Naive thymus-derived CD4-positive, alpha-beta T cell (primary cell): ENCODE measurements around the gene EVPL. TPM values are rescaled to one million over a fixed set of nuclear protein-coding genes. Genes with fewer than 3 reads are reported as not detected.

Source experiments
- ATAC-seq: fragments of 150-1000 bp; cut with Tn5 transposase; 2 replicates; pipeline ENCODE4 v1.10.0; 2021; ENCODE audit warnings: mild to moderate bottlenecking, moderate library complexity
- CTCF ChIA-PET: fragments of 350-600 bp; sonication (Branson Sonifier 250); formaldehyde crosslinking; loops from one replicate; lab custom pipeline; 2021; ENCODE audit warnings: antibody characterized with exemption; lab: Charles Lee
- POLR2A ChIA-PET: fragments of 350-600 bp; sonication (Branson Sonifier 250); formaldehyde crosslinking; loops from one replicate; lab custom pipeline; 2021; ENCODE audit warnings: antibody characterized with exemption, inconsistent platforms; lab: Charles Lee
- DNase-seq, 9 donors: peaks; one replicate each; pipeline versions ENCODE4 v3.0.0 to v3.0.0-alpha.2; 2020 to 2022; ENCODE audit warnings: mixed read lengths in 1 of 9
- H3K27ac ChIP-seq: one replicate; pipeline ENCODE4 v1.7.0; 2013; ENCODE audit warnings: mild to moderate bottlenecking, low read depth, low read length, moderate library complexity
- H3K27me3 ChIP-seq, 2 donors: one replicate each; pipeline ENCODE4 v1.7.0; 2013; ENCODE audit warnings: low read length in 2 of 2, mild to moderate bottlenecking in 2 of 2, moderate library complexity in 2 of 2; ENCODE audit not compliant: control insufficient read depth in 2 of 2, insufficient read depth in 2 of 2
- H3K36me3 ChIP-seq, 3 experiments: 1 replicate in 2 of 3; 2 replicates in 1 of 3; pipeline ENCODE4 v1.7.0; 2013; ENCODE audit warnings: low read length in 3 of 3, mild to moderate bottlenecking in 3 of 3, moderate library complexity in 1 of 3; ENCODE audit not compliant: insufficient read depth in 3 of 3, control insufficient read depth in 2 of 3
- H3K4me1 ChIP-seq, 2 donors: one replicate each; pipeline ENCODE4 v1.7.0; 2013; ENCODE audit warnings: low read length in 2 of 2, mild to moderate bottlenecking in 2 of 2, moderate library complexity in 1 of 2; ENCODE audit not compliant: control insufficient read depth in 2 of 2, insufficient read depth in 2 of 2
- H3K4me3 ChIP-seq: 2 replicates; pipeline ENCODE4 v1.7.0; 2013; ENCODE audit warnings: mild to moderate bottlenecking, low read length
- H3K9me3 ChIP-seq, 3 experiments: 1 replicate in 2 of 3; 2 replicates in 1 of 3; pipeline ENCODE4 v1.7.0; 2013; ENCODE audit warnings: low read length in 3 of 3; ENCODE audit not compliant: control insufficient read depth in 2 of 3
- H3K27ac Mint-ChIP-seq, 9 donors: one replicate each; pipeline ENCODE4 v1.8.0; 2020 to 2022; ENCODE audit warnings: mixed read lengths in 9 of 9, mild to moderate bottlenecking in 8 of 9, moderate library complexity in 5 of 9, inconsistent platforms in 2 of 9
- H3K27me3 Mint-ChIP-seq, 5 donors: one replicate each; pipeline ENCODE4 v1.8.0; 2021 to 2022; ENCODE audit warnings: mixed read lengths in 5 of 5, mild to moderate bottlenecking in 1 of 5
- H3K36me3 Mint-ChIP-seq, 5 donors: one replicate each; pipeline ENCODE4 v1.8.0; 2020 to 2022; ENCODE audit warnings: mixed read lengths in 5 of 5, mild to moderate bottlenecking in 3 of 5, inconsistent platforms in 1 of 5
- H3K4me1 Mint-ChIP-seq, 7 donors: one replicate each; pipeline ENCODE4 v1.8.0; 2020 to 2022; ENCODE audit warnings: mixed read lengths in 7 of 7, mild to moderate bottlenecking in 3 of 7, inconsistent platforms in 1 of 7
- H3K4me3 Mint-ChIP-seq, 10 donors: one replicate each; pipeline ENCODE4 v1.8.0; 2020 to 2022; ENCODE audit warnings: mild to moderate bottlenecking in 10 of 10, mixed read lengths in 10 of 10, moderate library complexity in 6 of 10, inconsistent platforms in 2 of 10
- H3K9me3 Mint-ChIP-seq, 11 donors: one replicate each; pipeline ENCODE4 v1.8.0; 2020 to 2022; ENCODE audit warnings: mixed read lengths in 11 of 11, mild to moderate bottlenecking in 4 of 11, inconsistent platforms in 1 of 11, moderate library complexity in 1 of 11
- intact Hi-C, 2 donors: fragments of 100-400 bp; cut with micrococcal nuclease; formaldehyde crosslinking; loops; one replicate each; pipeline ENCODE4 v1.15.1; 2023
- polyA plus RNA-seq, 2 donors: library from polyadenylated mRNA; unstranded; fragments of 300-500 nt; fragmentation: Illumina TruSeq; gene quantifications; one replicate each; pipeline ENCODE4 v1.2.3, GENCODE V29; 2021
- total RNA-seq, 6 experiments: library from RNA in 5 of 6; stranded (reverse) in 5 of 6; gene quantifications; 1 replicate in 5 of 6; 2 replicates in 1 of 6; pipeline ENCODE4 v1.2.3 and lab custom pipeline; 2021 to 2026

The EVPL gene
- total and polyA plus RNA-seq, 7 experiments from 2014 or later: 0.07 to 2.7 (median 0.36) TPM; not detected in 1

DNA sequence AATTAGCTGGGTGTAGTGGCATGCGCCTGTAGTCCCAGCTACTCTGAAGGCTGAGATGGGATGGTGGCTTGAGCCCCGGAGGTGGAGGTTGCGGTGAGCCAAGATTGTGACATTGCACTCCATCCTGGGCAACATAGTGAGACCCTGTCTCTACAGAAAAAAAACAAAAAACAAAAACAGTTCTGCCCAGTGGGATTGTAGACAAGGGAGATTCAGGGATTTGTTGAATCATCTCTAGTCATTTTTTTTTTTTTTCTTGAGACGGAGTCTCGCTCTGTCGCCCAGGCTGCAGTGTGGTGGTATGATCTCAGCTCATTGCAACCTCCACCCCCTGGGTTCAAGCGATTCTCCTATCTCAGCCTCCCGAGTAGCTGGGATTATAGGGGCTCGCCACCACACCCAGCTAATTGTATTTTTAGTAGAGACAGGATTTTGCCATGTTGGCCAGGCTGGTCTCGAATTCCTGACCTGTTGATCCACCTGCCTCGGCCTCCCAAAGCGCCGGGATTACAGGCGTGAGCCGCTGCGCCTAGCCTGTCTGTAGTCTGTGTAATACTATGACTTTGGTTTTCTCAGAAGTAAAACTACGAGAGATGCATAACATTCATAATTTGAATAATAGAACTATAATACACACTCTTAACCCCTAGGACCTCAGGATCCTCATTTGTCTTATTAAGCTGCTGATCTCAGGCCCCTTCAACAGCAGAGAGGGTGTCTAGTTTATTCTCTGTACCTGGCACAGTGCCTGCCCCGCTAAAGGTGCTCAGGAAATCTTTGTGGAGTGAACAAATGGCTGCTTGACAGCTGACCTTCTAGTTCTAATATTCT lies 46.7 kb downstream of the EVPL start:
- Histone ChIP-seq H3K4me1 (peaks cover 5 to 6% of the 10 kb centered on the region in 2 donors), H3K36me3 (peaks cover 0 to 7% (median 0%) of the 10 kb centered on the region in 3 experiments), H3K27me3 (no peaks in the 10 kb centered on the region), H3K27ac (peak overlapping the region; percentile 100), H3K9me3 (no peaks in the 10 kb centered on the region), H3K4me3 (peak overlapping the region; percentile 89)
- POLR2A ChIA-PET: interaction anchor here (0.6 to 1.9 kb wide), 21 partner anchors 17 to 1630 kb away, joined by 3 to 10 read pairs (median 4); partner anchors contain the start of genes FBF1, MRPL38, PRPSAP1 and SPHK1
- intact Hi-C loops: no loop called here
- peak overlapping the region; percentile 91 to 99 (median 98) for H3K4me3 Mint-ChIP-seq
- H3K27me3 Mint-ChIP-seq: no peaks in the 10 kb centered on the region
- H3K4me1 Mint-ChIP-seq: peaks cover 22 to 49% (median 42%) of the 10 kb centered on the region in 7 donors
- peaks cover 0 to 4% (median 1%) of the 10 kb centered on the region in 5 donors for H3K36me3 Mint-ChIP-seq
- peak overlapping the region; percentile 98 to 100 (median 100) for H3K27ac Mint-ChIP-seq
- CTCF ChIA-PET: interaction anchor here (0.6 to 1.5 kb wide), 6 partner anchors 10 to 1420 kb away, joined by 3 to 8 read pairs (median 4); no protein-coding TSS in a partner anchor
- no peak for ATAC-seq
- no peak for DNase-seq
- H3K9me3 Mint-ChIP-seq: no peaks in the 10 kb centered on the region

- no peaks in the 10 kb centered on the region for H3K27me3 Mint-ChIP-seq
- ChIA-PET POLR2A (interaction anchor here (0.6 to 1.9 kb wide), 18 partner anchors 17 to 1631 kb away, joined by 3 to 10 read pairs (median 4); partner anchors contain the start of genes FBF1, MRPL38, PRPSAP1 and SPHK1), CTCF (interaction anchor here (0.6 to 0.9 kb wide), 3 partner anchors 11 to 1420 kb away, joined by 3 to 4 read pairs (median 4); no protein-coding TSS in a partner anchor)
- ATAC-seq (peak; percentile 38), DNase-seq (no peak)
- peaks cover 5 to 6% of the 10 kb centered on the region in 2 donors for H3K4me1 ChIP-seq
- intact Hi-C loops: loop anchor here (1.0 to 10.0 kb wide), 16 partner anchors 26 to 758 kb away; partner anchors contain the start of genes FBF1 (in 2 of the 2), UBE2O (in 2 of the 2), MFSD11 (in 1 of the 2) and MIF4GD (in 1 of the 2)
- peak overlapping the region; percentile 100 for H3K27ac ChIP-seq
- H3K4me3 Mint-ChIP-seq: peak overlapping the region; percentile 91 to 99 (median 98)
- H3K36me3 ChIP-seq: peaks cover 0 to 7% (median 0%) of the 10 kb centered on the region in 3 experiments
- peak overlapping the region; percentile 89 for H3K4me3 ChIP-seq
- peaks cover 22 to 49% (median 44%) of the 10 kb centered on the region in 7 donors for H3K4me1 Mint-ChIP-seq
- H3K9me3 Mint-ChIP-seq: no peaks in the 10 kb centered on the region
- peaks cover 0 to 3% (median 1%) of the 10 kb centered on the region in 5 donors for H3K36me3 Mint-ChIP-seq
- no peaks in the 10 kb centered on the region for H3K27me3 ChIP-seq
- no peaks in the 10 kb centered on the region for H3K9me3 ChIP-seq
- peak overlapping the region; percentile 98 to 100 (median 100) for H3K27ac Mint-ChIP-seq
Observed at GRCh38 chr17:75979705-75980187, 47.4 kb downstream of the EVPL start.

GRCh38 chr17:75978938-75979704 lies 48.0 kb downstream of the EVPL start, which contains the start of the genes ACOX1 and TEN1:
TSS of gene ACOX1 (minus strand) at chr17:75979166. CDS start at chr17:75979073, 93 bp downstream.
TSS of gene TEN1 (plus strand) at chr17:75979240. CDS start at chr17:75986193, 6,953 bp downstream.
- H3K36me3 Mint-ChIP-seq: peaks cover 0 to 3% (median 1%) of the 10 kb centered on the region in 5 donors
- ChIA-PET POLR2A (interaction anchor here (0.7 to 1.9 kb wide), 8 partner anchors 11 to 374 kb away, joined by 3 to 7 read pairs (median 4); partner anchors contain the start of genes FBF1, MRPL38 and PRPSAP1), CTCF (interaction anchor here (0.8 kb wide), 1 partner anchor 38 kb away, joined by 3 read pairs; the partner anchor contains the start of gene FBF1)
- no peaks in the 10 kb centered on the region for H3K9me3 Mint-ChIP-seq
- Histone ChIP-seq H3K36me3 (peaks cover 0 to 7% (median 0%) of the 10 kb centered on the region in 3 experiments), H3K27me3 (no peaks in the 10 kb centered on the region), H3K9me3 (no peaks in the 10 kb centered on the region), H3K4me3 (peak within 1 kb of the TSS; percentile 89), H3K4me1 (peaks cover 5 to 6% of the 10 kb centered on the region in 2 donors), H3K27ac (peak within 1 kb of the TSS; percentile 100)
- peak; percentile 84 to 96 (median 93) for DNase-seq
- H3K4me1 Mint-ChIP-seq: peaks cover 26 to 53% (median 47%) of the 10 kb centered on the region in 7 donors
- no peaks in the 10 kb centered on the region for H3K27me3 Mint-ChIP-seq
- H3K4me3 Mint-ChIP-seq: peak within 1 kb of the TSS; percentile 91 to 99 (median 98)
- intact Hi-C loops: loop anchor here (1.0 to 10.0 kb wide), 16 partner anchors 26 to 758 kb away; partner anchors contain the start of genes FBF1 (in 2 of the 2), UBE2O (in 2 of the 2), MFSD11 (in 1 of the 2) and MIF4GD (in 1 of the 2)
- peak within 1 kb of the TSS; percentile 98 to 100 (median 100) for H3K27ac Mint-ChIP-seq
- ATAC-seq: peak; percentile 95

DNA sequence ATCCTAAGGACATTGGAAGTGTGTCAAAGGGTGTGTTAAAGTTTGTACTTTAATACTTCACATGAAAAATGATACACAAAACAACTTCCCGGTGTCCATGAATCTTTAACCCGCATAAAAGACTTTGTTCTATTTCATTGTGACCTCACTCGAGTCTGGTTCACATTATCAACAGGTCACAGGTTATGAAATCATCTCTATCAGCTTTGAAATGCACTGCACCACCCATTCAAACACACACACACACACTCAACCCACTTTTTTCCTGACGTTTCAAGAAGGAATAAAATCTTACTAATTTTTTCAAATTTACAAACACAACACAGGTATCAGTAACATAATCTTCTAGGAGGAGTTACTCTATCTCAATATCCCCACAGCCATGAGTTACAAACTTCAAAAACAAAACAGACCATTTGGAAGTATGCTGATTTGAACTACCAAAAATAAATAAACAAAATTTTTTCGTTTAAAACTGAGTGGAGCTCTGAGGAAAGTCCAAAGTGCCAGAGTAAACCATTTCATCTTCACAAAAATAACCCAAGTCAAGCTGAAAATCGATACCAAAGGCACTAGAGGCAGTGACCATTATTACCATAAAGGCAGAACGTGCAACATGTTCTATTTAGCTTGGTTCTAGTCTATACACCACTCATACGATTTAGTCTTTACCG lies 50.8 kb downstream of the EVPL start:
- H3K36me3 ChIP-seq: peaks cover 0 to 7% (median 0%) of the 10 kb centered on the region in 3 experiments
- DNase-seq (no peak), ATAC-seq (no peak)
- H3K27ac ChIP-seq: no peak overlapping the region
- no peak overlapping the region for H3K4me3 ChIP-seq
- Mint-ChIP-seq H3K4me1 (peaks cover 32 to 66% (median 57%) of the 10 kb centered on the region in 7 donors), H3K9me3 (no peaks in the 10 kb centered on the region), H3K27ac (peak overlapping the region in 3 of 9 donors; percentile 3 to 43 (median 4)), H3K27me3 (no peaks in the 10 kb centered on the region), H3K36me3 (peaks cover 0 to 8% (median 7%) of the 10 kb centered on the region in 5 donors), H3K4me3 (peak overlapping the region in 8 of 10 donors; percentile 3 to 60 (median 34))
- H3K4me1 ChIP-seq: peaks cover 5 to 6% of the 10 kb centered on the region in 2 donors
- H3K9me3 ChIP-seq: no peaks in the 10 kb centered on the region
- intact Hi-C loops: loop anchor here in 1 of 2 donors (5.0 to 10.0 kb wide), 2 partner anchors 702 to 761 kb away; partner anchors contain the start of genes MFSD11, MIF4GD and SRSF2
- ChIA-PET CTCF (interaction anchor here (0.6 to 1.1 kb wide), 2 partner anchors 24 to 393 kb away, joined by 3 read pairs; no protein-coding TSS in a partner anchor), POLR2A (interaction anchor here (0.7 to 1.8 kb wide), 5 partner anchors 8 to 121 kb away, joined by 3 to 5 read pairs (median 4); partner anchors contain the start of gene WBP2)
- H3K27me3 ChIP-seq: no peaks in the 10 kb centered on the region

DNA sequence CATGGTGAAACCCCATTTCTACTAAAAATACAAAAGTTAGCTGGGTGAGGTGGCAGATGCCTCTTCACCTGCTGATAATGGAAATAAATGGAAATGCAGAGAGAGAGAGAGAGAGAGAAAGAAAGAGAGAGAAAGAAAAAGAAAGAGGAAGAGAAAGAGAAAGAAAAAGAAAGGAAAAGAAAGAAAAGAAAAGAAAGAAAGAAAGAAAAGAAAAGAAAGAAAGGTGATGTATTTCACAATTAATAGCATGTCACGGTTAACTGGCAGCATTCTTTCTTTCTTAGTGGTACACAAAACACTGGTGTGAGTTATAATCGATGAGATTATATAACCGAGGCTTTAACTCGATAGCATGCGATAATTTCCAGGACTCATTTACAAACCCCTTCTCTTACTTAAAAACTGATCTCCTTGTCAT lies 51.3 kb downstream of the EVPL start:
- peaks cover 0 to 8% (median 7%) of the 10 kb centered on the region in 5 donors for H3K36me3 Mint-ChIP-seq
- peaks cover 0 to 8% (median 0%) of the 10 kb centered on the region in 3 experiments for H3K36me3 ChIP-seq
- no peaks in the 10 kb centered on the region for H3K27me3 ChIP-seq
- peak overlapping the region in 5 of 10 donors; percentile 3 to 45 (median 20) for H3K4me3 Mint-ChIP-seq
- intact Hi-C loops: loop anchor here in 1 of 2 donors (5.0 to 10.0 kb wide), 2 partner anchors 701 to 762 kb away; partner anchors contain the start of genes MFSD11, MIF4GD and SRSF2
- no peaks in the 10 kb centered on the region for H3K27me3 Mint-ChIP-seq
- DNase-seq (no peak), ATAC-seq (no peak)
- H3K9me3 Mint-ChIP-seq: no peaks in the 10 kb centered on the region
- ChIA-PET CTCF (interaction anchor here (0.6 kb wide), 1 partner anchor 393 kb away, joined by 3 read pairs; no protein-coding TSS in a partner anchor), POLR2A (interaction anchor here (1.2 to 1.3 kb wide), 2 partner anchors 9 to 130 kb away, joined by 4 read pairs; no protein-coding TSS in a partner anchor)
- peaks cover 33 to 63% (median 55%) of the 10 kb centered on the region in 7 donors for H3K4me1 Mint-ChIP-seq
- H3K4me1 ChIP-seq: peaks cover 5 to 6% of the 10 kb centered on the region in 2 donors
- H3K4me3 ChIP-seq: no peak overlapping the region
- peak overlapping the region in 4 of 9 donors; percentile 3 to 48 (median 16) for H3K27ac Mint-ChIP-seq
- no peak overlapping the region for H3K27ac ChIP-seq
- no peaks in the 10 kb centered on the region for H3K9me3 ChIP-seq
